Measurements from ENCODE around the gene CBLL2. TPM values are rescaled to one million over a fixed set of nuclear protein-coding genes. Genes with fewer than 3 reads are reported as not detected.
"Not testable (repeated sequence)": the region's sequence is repeated elsewhere in the genome, so short reads cannot be mapped to it uniquely, and the experiment has no call there.

The CBLL2 gene, protein sequence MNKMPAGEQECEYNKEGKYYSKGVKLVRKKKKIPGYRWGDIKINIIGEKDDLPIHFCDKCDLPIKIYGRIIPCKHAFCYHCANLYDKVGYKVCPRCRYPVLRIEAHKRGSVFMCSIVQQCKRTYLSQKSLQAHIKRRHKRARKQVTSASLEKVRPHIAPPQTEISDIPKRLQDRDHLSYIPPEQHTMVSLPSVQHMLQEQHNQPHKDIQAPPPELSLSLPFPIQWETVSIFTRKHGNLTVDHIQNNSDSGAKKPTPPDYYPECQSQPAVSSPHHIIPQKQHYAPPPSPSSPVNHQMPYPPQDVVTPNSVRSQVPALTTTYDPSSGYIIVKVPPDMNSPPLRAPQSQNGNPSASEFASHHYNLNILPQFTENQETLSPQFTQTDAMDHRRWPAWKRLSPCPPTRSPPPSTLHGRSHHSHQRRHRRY
- total RNA-seq: not detected in 2 replicates

DNA sequence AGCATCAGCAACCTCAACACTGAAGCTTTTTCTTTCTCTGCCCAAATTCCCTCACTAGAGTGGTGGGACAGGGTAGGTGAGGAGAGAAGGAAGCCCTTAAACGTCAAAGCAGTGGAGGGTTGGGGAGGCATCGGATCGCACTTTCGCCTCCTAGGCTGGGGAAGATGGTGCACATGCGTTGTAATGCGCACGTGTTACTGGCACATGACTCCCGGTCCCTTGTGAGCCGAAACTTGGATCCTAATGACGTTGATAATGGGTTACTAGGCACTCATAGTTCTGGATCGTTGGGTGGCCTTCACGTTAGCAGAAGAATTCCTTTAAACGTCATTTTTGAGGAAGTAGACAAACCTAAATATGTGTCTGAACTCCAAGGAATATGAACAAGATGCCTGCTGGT lies at the start of gene CBLL2:
Gene CBLL2, plus strand, starts transcription at position 301 of the 400 bp plus-strand sequence. Its CDS starts 79 bp downstream, at position 380.
- DNase-seq (ENCODE audit: low read depth in 2 of 2): no peak

DNA sequence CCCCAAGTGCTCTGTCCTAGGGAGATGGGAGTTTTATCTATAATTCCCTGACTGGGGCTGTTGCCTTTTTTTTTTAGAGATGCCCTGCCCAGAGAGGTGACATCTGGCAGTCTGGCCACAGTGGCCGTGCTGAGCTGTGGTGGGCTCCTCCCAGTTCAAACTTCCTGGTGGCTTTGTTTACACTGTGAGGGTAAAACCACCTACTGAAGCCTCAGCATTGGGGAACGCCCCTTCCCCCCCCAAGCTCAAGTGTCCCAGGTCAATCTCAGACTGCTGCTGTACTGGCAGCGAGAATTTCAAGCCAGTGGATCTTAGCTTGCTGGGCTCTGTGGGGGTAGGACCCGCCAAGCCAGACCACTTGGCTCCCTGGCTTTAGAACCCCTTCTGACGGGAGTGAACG lies 38.3 kb upstream of the CBLL2 start:
- no peak for DNase-seq (ENCODE audit: low read depth in 2 of 2)

DNA sequence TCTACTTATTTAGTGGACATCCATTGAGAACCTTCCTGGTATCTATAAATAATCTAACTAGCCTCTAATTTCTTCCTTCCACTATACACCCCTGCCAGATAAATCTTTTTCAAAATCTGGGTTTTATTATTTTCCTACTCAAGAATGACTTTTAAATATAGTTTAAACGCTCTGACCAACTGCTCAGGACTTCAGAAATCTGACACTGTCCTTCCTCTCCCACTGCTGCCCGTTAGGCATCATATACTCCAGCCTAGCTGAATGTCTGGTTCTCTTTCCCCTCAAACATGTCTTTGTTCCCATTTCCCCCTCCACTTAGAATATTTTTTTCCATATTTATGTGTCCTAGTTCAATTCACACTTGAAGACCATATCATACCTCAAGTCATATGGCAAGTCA lies 35.2 kb upstream of the CBLL2 start:
- no peak for DNase-seq (ENCODE audit: low read depth in 2 of 2)

DNA sequence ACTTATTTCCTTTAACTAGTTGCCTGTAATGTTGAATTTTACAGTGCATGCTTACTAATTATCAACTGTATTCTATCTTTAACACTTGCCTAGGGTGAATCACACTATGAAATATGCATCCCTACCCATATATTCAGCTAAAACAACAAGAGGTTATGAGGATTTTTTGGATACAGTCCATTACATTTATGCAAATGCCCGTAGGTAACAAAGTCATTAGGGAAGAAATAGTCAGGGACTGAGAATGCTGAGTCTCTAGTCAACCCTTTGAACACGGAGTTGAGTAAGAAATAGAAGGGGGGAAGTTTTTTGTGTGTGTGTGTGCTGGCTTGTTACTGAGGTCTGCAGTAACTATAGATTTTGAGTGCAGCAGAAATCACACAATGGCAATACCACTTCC lies 26.1 kb upstream of the CBLL2 start:
- DNase-seq (ENCODE audit: low read depth in 2 of 2): no peak

DNA sequence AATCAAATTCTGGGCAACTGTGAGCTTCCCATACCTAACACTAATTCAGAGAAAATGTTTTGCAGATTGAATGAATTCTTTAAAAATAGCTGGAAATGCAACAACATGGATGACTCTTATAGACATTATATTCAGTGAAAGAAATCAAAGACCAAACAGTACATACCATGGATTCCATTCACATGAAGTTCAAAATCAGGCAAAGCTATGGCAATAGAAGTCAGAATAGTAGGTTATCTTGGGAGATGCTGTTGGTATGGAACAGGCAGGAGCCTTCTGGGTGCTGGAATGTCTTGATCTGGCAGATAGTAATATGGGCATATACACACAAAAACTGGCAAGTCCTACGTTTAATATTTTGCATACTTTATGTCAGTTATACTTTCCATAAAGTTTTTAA lies 25.5 kb upstream of the CBLL2 start:
- DNase-seq (ENCODE audit: low read depth in 2 of 2): no peak

DNA sequence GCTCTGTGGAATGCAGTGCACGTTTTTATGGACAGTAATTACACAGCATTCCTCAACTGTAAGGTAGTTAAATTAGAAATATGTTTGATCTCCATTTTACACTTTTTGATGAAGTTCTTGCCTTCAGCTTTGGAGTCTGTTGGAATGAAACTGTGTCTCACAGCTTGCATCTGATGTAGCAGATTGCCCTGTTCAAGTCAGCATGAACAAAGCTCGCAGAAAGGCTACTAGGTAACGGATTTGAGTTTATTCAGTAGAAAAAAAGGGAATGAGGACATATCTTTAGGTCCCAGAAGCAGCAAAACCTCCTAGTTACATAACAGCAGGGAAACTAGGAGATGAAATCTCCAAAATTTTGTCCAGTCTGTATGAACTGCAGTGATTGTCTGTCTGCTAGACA lies 24.3 kb upstream of the CBLL2 start:
- DNase-seq (ENCODE audit: low read depth in 2 of 2): no peak

DNA sequence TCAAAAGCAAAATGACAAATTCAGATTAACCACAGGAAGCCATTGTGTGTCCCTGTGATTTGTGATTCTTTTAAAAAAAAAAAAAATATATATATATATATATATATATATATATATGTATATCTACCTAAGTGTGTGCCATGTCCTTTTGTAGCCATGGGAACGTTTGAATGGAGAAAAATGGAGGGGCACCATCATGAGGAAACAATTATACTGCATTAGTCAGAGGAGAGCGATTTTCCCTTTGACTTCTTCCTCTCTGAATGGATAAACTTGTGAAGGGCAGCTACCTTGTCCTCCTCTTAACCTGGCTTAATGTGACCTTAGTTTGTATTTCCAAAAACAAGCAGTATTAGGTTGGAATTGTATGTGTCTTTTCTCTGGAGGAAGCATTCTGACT lies 23.3 kb upstream of the CBLL2 start:
- DNase-seq (ENCODE audit: low read depth in 2 of 2): no peak

DNA sequence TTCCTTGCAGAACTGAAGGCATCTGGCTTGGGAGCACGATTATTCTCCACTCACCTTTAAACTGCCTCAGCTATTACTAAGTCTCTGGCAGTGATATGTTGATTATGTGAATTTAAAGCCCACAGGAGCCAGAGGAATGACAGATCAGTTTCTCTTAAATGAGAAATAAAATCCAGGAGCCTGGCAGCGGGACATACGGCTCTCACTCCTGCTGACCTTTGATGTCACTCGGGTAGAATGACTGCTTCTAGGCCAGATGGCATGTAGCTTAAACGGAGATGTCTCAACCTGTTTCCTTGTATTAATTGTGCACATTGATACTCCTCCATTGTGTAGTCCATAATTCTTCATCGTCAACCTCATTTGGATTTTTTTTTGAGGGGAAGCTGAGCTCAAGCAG lies 4.0 kb upstream of the CBLL2 start:
- DNase-seq (ENCODE audit: low read depth in 2 of 2): no peak

DNA sequence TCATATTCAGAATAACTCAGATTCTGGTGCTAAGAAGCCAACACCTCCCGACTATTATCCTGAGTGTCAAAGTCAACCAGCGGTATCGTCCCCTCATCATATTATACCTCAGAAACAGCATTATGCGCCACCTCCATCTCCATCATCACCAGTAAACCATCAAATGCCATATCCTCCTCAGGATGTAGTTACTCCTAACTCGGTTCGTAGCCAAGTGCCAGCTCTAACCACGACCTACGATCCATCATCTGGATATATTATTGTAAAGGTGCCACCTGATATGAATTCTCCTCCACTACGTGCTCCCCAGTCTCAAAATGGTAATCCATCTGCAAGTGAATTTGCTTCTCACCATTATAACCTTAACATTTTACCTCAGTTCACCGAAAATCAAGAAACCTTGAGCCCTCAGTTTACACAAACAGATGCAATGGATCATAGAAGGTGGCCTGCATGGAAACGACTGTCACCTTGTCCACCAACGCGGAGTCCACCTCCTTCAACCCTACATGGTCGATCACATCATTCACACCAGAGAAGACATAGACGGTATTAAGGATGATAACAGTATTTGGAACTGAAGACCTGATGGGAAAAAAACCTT lies 1.1 kb downstream of the CBLL2 start:
- DNase-seq (ENCODE audit: low read depth in 2 of 2): no peak

DNA sequence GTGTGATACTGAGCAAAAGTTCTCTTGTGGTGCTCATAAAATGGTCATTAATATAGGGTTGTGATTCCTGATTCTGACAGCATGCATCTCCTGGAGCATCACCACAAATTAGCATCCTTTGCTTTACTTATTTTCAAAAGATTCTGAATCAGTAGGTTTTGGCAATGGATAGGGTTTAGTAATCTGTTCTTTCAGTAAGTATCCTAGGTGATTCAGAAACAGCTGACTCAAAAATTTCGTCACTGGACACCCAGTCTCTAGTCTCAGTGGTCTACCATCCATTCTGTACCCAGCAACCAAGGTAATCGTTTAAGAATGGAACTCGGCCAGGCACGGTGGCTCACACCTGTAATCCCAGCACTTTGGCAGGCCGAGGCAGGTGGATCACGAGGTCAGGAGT lies 4.1 kb downstream of the CBLL2 start:
- DNase-seq (ENCODE audit: low read depth in 2 of 2): no peak

DNA sequence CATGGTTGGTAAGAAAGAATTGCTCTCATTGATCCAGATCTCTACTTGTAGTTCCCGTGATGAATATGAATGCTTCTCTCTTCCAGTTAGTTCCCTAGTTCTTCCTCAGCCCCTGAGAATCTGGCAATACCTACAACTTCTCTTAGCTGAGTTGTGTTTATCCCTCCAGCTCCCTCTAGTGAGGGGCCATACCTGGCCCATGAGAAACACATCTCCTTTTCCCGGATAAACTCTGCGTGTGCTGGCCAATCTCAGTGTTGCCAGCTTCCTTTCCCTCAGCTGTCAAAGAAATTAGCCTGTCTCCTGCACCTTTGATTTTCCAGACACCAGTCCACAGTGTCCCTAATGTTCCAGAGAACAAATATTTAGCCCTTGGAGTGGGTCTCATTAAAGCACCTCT lies 5.7 kb downstream of the CBLL2 start:
- peak in 1 of 2 donors; percentile 3 for DNase-seq (ENCODE audit: low read depth in 2 of 2)

DNA sequence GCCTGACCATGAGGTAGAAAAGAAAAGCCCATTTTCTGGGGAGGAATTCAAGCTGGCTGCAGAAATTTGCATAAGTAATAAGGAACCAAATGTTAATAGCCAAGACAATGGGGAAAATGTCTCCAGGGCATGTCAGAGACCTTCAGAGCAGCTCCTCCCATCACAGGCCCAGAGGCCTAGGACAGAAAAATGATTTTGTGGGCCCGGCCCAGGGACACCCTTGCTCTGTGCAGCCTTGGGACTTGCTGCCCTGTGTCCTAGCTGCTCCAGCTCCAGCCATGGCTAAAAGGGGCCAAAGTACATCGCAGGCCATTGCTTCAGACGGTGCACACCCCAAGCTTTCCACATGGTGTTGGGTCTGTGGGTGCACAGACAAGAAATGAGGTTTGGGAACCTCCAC lies 16.5 kb downstream of the CBLL2 start:
- DNase-seq (ENCODE audit: low read depth in 2 of 2): not testable (repeated sequence)

DNA sequence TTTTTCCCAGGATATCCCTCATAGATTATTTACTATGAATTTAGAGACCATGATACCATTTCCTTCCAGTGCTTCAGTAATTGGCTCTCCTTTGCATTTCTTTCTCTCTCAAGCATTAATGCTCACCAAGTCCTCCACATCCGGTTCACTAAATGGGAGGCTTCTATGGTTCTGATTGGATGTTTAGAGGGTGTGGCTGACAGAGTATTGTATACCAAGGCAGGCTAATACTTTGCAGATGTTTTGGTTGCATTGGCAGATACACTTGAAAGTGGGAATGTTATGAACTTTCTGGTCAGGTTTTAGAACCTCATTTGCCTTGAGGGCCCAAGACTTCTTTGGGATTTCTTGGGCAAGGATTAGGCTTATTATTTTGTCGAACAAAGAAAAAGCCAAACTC lies 24.2 kb downstream of the CBLL2 start:
- no peak for DNase-seq (ENCODE audit: low read depth in 2 of 2)

DNA sequence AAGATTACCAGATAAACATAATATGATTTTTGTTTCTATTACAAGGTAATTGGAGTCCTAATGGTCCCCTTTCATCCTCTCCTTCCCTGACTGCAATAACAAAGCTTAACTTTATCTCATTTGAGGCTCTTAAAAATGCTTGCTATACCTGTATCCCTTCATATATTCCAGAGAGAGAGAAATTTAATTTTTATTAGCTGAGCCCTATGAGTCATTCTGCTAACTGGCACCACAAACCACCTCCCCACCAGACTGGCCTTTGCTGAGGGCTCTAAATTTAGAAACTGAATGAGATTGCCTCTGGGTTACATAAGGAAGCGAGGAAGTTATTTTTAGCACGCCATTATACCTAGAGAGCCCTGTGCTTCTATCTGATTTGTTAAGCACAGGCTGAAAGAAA lies 27.4 kb downstream of the CBLL2 start:
- peak in 1 of 2 donors; percentile 67 for DNase-seq (ENCODE audit: low read depth in 2 of 2)

DNA sequence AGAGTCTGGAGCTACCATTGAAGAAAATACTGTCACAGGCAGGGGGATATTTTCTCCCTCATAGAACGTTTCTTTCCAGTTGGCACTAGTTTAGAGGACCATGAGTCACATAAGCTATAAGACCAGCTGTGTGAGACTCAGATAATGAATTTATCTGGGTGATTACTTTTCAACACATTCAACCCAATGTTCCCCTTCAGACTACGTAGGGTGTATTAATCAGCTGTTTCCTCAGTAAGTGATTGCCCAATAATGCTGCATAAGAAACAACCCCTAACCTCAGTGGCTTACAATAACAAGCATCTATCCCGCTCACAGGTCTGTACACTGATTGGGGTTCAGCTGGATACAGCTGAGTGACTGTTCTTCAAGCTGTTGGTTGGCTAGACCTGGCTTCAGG lies 38.1 kb downstream of the CBLL2 start:
- peak in 1 of 2 donors; percentile 26 for DNase-seq (ENCODE audit: low read depth in 2 of 2)

DNA sequence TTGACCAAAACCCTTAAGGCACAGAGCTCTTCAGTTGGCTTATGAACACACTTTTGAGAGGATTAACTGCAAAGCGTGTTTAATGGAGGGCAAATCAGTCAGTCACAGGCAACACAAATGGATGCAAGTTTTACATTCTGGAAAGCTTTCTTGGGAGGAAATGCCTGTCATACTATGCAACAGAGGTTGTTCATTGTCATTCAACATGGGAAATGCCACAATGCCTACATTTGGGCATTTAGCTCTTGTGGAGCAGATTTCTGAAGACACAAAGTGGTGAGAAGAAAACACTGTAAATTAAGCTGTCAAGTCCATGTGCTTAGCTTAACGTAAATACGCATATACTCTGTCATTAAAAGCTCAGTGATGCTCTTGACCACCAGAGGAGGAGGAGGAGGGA lies 41.1 kb downstream of the CBLL2 start:
- peak in 1 of 2 donors; percentile 45 for DNase-seq (ENCODE audit: low read depth in 2 of 2)

DNA sequence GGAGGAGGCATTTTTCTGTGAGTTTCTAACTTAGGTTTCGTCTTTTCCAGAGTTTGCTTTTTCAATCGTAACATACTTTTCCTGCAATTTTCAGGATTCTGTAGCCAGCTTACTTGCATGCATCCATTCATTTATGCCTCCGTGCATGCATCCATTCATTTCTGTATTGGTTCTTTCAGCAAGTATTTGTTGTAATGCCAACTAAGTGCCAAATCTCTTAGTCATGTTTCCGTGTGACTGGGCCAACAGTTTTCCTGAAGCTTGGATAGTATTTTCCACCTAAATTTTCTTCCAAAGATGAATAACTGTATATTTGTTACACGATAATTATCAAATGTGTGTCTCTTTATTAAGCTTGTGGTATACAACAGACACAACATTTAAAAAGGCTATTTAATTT lies 41.5 kb downstream of the CBLL2 start:
- peak; percentile 75 to 77 for DNase-seq (ENCODE audit: low read depth in 2 of 2)

DNA sequence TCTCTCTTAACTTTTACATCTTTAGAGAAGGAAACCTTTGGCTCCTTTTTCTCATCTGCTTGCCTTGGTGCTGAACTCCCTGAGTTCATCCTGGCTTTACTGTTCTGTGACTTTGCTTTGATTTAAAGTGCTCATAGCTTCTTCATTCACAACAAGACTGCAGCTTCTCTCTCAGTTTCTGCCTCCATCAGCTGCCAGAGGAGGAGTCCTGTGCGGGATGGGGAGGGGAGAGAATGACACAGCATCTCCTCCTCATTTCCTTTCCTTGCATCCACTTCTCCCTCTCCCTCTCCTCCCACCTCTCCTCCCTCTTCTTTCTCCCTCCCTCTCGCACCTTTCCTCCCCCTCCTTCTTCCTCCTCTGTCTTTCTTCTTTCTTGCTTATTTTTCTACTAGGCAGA lies 42.0 kb downstream of the CBLL2 start:
- DNase-seq (ENCODE audit: low read depth in 2 of 2): peak in 1 of 2 donors; percentile 33

DNA sequence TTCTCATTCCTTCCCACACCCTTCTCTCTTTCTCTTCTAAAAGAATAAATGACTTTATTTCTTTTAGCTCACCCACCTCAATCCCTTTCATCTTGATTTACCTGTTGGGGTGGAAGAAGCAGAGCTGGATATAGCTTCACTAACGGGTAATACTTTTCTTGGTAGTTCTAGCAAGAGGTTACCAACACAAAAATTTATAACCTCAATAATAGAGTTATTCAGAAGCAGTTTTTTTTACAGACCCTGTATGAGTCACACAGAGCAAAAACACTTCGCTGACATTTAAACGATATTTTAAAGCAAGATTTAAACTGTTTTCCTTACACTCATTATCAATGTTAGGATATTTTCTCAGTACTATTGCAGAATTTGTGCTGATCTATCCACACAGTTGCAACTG lies 42.4 kb downstream of the CBLL2 start:
- peak in 1 of 2 donors; percentile 5 for DNase-seq (ENCODE audit: low read depth in 2 of 2)

DNA sequence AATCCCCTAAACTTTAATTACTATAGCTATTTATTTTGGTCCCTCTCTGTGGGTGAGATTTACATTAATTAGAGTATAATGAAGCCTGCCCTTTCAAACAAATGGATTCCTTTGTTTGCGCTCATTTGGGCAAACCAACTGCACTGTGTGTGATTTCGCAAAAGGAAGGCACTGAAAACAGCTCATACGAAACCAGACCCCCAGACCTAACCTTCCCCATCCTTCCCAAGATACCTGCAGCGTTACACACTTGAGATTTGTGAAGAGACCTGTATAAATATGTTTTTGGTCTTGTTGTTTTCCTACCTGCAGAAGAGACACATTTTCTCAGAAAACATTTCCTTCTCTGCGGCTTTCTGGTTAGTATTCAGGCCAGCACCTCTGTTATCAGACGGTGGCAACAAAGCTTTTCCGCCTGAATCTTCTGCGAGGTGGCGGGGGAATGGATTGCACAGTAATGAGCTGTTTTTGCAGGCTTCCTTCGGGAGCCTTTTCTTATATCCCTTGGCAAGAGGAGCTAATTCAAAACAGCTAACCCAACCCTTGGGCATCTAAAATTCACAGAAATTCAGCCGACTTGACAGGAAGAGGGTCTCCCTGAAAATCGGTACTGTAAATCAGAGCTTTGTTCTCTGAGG lies 47.6 kb downstream of the CBLL2 start:
- no peak for DNase-seq (ENCODE audit: low read depth in 2 of 2)

DNA sequence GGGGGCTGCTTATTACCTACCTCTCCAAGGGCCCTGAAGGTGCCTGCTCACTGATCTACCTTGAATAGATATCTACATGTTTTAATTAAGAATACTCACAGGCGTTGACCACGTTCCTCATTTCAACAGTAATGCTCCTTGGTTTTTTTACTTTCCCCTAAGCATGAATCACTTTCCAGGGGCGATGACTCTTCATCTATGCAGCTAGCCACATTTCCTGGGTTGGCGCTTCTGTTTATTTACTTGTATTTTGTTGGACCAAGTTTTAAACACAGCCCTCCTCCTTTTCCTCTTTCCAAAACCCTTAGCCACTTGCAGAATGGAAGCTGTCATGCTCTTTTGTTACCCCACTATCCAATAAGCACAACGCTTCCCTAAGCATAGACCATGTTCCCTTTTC lies 50.8 kb downstream of the CBLL2 start:
- peak in 1 of 2 donors; percentile 51 for DNase-seq (ENCODE audit: low read depth in 2 of 2)
